Bronchial epithelial cell (primary cell): ENCODE data around the gene SPI1. TPM values are rescaled to one million over a fixed set of nuclear protein-coding genes. Genes with fewer than 3 reads are reported as not detected.

Source experiments
- DNase-seq: peaks from one replicate; pipeline ENCODE4 v3.0.0-alpha.2; 2010; ENCODE audit warnings: low read depth
- FAIRE-seq: peaks from 2 replicates; lab custom pipeline; 2011; peaks lifted over from hg19 to GRCh38; lab: Jason Lieb, UNC
- H3K27me3 ChIP-seq: 2 replicates; pipeline ENCODE4 v1.5.1; 2011; ENCODE audit warnings: low read length; ENCODE audit not compliant: control insufficient read depth, insufficient read depth
- H3K36me3 ChIP-seq: 2 replicates; pipeline ENCODE4 v1.5.1; 2011; ENCODE audit warnings: low read length; ENCODE audit not compliant: control insufficient read depth, insufficient read depth
- H3K4me3 ChIP-seq: 2 replicates; pipeline ENCODE4 v1.5.1; 2011; ENCODE audit warnings: mild to moderate bottlenecking, low read depth, low read length, control low read depth
- total RNA-seq: library from RNA; depleted of rRNA; stranded (reverse); fragments of >200 nt; gene quantifications from 2 replicates; pipeline ENCODE4 v1.2.1, GENCODE V29; 2014
- TF ChIP-seq, protein P1 (sequence below): IDR thresholded peaks from 2 replicates; pipeline ENCODE4 v1.5.1; 2011; ENCODE audit warnings: mild to moderate bottlenecking, moderate library complexity, low read length, control low read depth, inconsistent platforms; ENCODE audit not compliant: insufficient read depth, severe bottlenecking

SPI1 gene
- total RNA-seq, 1 donor from 2014 or later: not detected

- Histone ChIP-seq H3K4me3 (no peak overlapping the region), H3K27me3 (no peaks in the 10 kb centered on the region), H3K36me3 (peaks cover 6% of the 10 kb centered on the region)
- TF ChIP-seq, protein P1, sequence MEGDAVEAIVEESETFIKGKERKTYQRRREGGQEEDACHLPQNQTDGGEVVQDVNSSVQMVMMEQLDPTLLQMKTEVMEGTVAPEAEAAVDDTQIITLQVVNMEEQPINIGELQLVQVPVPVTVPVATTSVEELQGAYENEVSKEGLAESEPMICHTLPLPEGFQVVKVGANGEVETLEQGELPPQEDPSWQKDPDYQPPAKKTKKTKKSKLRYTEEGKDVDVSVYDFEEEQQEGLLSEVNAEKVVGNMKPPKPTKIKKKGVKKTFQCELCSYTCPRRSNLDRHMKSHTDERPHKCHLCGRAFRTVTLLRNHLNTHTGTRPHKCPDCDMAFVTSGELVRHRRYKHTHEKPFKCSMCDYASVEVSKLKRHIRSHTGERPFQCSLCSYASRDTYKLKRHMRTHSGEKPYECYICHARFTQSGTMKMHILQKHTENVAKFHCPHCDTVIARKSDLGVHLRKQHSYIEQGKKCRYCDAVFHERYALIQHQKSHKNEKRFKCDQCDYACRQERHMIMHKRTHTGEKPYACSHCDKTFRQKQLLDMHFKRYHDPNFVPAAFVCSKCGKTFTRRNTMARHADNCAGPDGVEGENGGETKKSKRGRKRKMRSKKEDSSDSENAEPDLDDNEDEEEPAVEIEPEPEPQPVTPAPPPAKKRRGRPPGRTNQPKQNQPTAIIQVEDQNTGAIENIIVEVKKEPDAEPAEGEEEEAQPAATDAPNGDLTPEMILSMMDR: no peak
- DNase-seq (no peak), FAIRE-seq (no peak)
These were observed 63.4 kb downstream of the SPI1 start for GRCh38 chr11:47314992-47315391.

DNA sequence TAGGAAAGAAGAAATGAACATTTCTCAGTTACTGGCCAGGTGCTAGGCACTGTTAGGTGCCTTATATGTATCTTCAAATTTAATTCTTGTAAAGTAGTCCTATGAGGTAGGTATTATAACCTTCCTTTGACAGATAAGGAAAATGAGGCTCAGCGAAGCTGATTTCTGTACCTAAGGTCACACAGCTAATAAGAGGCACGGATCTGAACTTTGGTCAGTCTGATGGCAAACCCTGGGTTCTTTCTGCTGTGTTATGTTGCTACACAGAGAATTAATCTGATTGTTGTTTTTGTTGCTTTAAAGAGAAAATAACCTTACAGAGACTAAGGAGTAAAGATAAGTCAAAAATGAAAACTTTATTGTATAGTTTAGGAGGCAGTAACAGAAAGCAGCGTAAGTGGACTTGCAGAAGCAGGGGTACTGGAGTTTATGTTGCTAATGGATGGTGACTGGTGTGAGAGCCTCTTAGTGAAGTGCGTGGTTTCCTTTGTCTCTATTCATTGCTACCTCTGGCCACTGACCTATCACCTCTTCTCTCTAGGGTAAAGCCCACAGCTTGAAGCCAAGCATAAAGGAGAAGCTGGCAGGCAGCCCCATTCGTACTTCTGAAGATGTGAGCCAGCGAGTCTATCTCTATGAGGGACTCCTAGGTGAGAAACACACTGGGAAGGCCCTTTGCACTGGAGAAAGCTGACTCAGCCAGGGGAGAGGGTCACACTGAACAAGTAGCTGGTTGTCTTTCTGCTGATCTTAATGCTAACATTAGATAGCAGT is 70.1 kb downstream of the SPI1 start:
- peaks cover 21% of the 10 kb centered on the region for H3K36me3 ChIP-seq
- H3K27me3 ChIP-seq: no peaks in the 10 kb centered on the region
- FAIRE-seq: no peak
- H3K4me3 ChIP-seq: no peak overlapping the region
- no peak for DNase-seq
- TF ChIP-seq, protein P1: no peak

DNA sequence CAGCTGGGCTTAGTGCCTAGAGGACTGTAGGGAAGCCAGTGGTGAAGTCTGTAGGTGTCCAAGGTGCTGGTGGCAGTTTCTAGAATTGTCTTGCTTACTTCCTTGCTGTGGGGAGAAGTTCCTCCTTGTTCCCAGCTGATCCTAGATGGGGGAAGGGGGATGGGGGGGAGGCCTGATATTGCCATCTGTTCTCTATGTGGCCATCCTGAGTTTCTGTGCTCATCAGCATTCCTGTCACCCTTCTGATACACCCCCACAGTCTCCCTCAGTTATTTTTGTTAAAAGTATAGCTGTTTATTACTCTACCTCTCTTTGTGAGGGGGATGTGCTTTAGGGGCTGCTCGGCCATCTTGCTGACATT is 71.9 kb downstream of the SPI1 start:
- no peak for FAIRE-seq
- TF ChIP-seq, protein P1: no peak

DNA sequence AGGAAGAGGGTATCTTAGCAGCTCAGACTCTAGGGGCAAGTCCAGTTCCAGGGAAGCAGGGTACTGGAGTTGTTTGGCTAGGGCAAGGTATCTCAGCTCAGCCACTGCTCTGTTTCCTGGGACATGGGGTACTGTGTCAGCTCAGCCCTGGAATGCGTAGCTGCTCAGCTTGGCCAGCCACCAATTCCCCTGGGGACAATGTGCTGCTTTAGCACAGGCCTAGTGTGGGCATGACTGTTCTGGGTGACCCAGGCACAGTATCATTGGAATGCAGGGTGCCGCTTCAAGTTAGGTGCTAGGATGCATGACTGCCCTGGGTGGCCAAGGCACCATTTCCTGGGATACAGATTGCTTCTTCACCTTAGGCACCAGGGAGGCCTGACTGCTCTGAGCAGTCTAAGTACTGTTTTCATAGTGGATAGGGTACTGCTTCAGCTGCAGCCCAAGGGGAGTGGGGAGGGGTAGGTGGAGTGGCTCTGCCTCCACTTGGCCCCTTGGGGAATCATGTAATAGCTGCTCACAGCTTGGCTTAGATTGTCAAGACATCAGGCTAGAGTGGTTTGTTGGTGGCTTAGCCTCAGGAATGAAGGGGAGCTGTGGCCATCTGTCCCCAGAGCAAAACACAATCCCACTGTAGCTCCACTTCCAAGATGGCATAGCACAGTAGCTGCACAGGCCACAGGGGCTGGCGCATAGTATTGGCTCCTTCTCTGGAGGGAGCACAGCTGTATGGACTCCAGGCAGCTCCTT is 72.4 kb downstream of the SPI1 start:
- H3K4me3 ChIP-seq: no peak overlapping the region
- DNase-seq (no peak), FAIRE-seq (no peak)
- TF ChIP-seq, protein P1: no peak
- no peaks in the 10 kb centered on the region for H3K27me3 ChIP-seq
- H3K36me3 ChIP-seq: peaks cover 18% of the 10 kb centered on the region

More for the DNA sequence above, 71.9 kb downstream of the SPI1 start:
- Histone ChIP-seq H3K36me3 (peaks cover 21% of the 10 kb centered on the region), H3K27me3 (no peaks in the 10 kb centered on the region), H3K4me3 (no peak overlapping the region)
- no peak for DNase-seq

Other genes starting within 250 kb of the SPI1 start
- 99.7 and 105 TPM in 2 replicates for gene ARFGAP2, start 201.7 kb downstream of the SPI1 start, total RNA-seq
- gene PACSIN3, start 192.1 kb downstream of the SPI1 start, total RNA-seq: 63.2 and 97.1 TPM in 2 replicates
- gene DDB2, start 163.6 kb downstream of the SPI1 start, total RNA-seq: 31.5 and 39.0 TPM in 2 replicates
- gene ACP2, start 129.7 kb downstream of the SPI1 start, total RNA-seq: 8.4 and 13.1 TPM in 2 replicates
- 9.5 and 10.1 TPM in 2 replicates for gene NR1H3, start 120.6 kb downstream of the SPI1 start, total RNA-seq
- gene MADD, start 108.4 kb downstream of the SPI1 start, total RNA-seq: 8.4 and 9.0 TPM in 2 replicates
- under 0.01 TPM in 1 of 2 replicates, not detected in the other for gene MYBPC3, start 25.8 kb downstream of the SPI1 start, total RNA-seq
- 12.3 and 18.2 TPM in 2 replicates for gene SLC39A13, start 30.0 kb upstream of the SPI1 start, total RNA-seq
- gene PSMC3, start 47.9 kb upstream of the SPI1 start, total RNA-seq: 141 and 143 TPM in 2 replicates
- gene RAPSN, start 70.6 kb upstream of the SPI1 start, total RNA-seq: 0.26 and 0.64 TPM in 2 replicates
- gene CELF1, start 174.6 kb upstream of the SPI1 start, total RNA-seq: 63.4 and 94.2 TPM in 2 replicates
- gene PTPMT1, start 187.1 kb upstream of the SPI1 start, total RNA-seq: 124 and 147 TPM in 2 replicates
- 11.6 and 14.7 TPM in 2 replicates for gene KBTBD4, start 200.4 kb upstream of the SPI1 start, total RNA-seq
- gene NDUFS3, start 200.5 kb upstream of the SPI1 start, total RNA-seq: 57.7 and 67.7 TPM in 2 replicates
- not detected in 2 replicates for gene FAM180B, start 208.1 kb upstream of the SPI1 start, total RNA-seq
- gene C1QTNF4, start 215.9 kb upstream of the SPI1 start, total RNA-seq: 0.13 and 0.26 TPM in 2 replicates